Loucy (cell line): Measurements from ENCODE around the gene SRPRB.

ENCODE experiments used
- EZH2phosphoT487 ChIP-seq: fragments of 200-600 bp; IDR thresholded peaks from 2 replicates; pipeline ENCODE4 v1.6.1; 2018; ENCODE audit warnings: antibody characterized with exemption, mild to moderate bottlenecking, moderate library complexity, borderline replicate concordance
- TF ChIP-seq, protein P1 (sequence below): fragments of 200-600 bp; sonication (generic); conservative IDR thresholded peaks from 2 replicates; pipeline ENCODE4 v1.5.1; 2014; ENCODE audit warnings: mild to moderate bottlenecking, antibody characterized with exemption, low read length

DNA sequence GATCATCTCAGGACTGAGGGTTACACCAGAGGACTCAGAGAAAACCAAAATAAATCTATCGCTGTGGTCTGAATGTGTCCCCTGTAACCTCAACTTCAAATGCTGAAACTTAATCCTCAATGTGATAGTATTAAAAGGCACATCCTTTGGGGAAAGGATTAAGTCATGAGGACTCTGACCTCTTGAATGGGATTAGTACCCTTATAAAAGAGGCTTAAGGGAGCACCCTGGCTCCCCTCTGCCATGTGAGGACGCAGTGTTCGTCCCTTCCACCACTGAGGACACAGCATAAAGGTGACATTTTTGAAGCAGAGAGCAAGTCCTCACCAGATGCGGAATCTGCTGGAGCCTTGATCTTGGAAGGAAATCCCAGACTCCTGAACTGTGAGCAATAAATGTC, 39.5 kb downstream of the SRPRB start:
- TF ChIP-seq, protein P1, sequence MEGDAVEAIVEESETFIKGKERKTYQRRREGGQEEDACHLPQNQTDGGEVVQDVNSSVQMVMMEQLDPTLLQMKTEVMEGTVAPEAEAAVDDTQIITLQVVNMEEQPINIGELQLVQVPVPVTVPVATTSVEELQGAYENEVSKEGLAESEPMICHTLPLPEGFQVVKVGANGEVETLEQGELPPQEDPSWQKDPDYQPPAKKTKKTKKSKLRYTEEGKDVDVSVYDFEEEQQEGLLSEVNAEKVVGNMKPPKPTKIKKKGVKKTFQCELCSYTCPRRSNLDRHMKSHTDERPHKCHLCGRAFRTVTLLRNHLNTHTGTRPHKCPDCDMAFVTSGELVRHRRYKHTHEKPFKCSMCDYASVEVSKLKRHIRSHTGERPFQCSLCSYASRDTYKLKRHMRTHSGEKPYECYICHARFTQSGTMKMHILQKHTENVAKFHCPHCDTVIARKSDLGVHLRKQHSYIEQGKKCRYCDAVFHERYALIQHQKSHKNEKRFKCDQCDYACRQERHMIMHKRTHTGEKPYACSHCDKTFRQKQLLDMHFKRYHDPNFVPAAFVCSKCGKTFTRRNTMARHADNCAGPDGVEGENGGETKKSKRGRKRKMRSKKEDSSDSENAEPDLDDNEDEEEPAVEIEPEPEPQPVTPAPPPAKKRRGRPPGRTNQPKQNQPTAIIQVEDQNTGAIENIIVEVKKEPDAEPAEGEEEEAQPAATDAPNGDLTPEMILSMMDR: no peak
- no peak for TF ChIP-seq EZH2phosphoT487
